NCI-H2107 treated with DMSO at 0.1 percent for 48 hours (cell line): ENCODE measurements around the gene PDE8A.
"Not testable (repeated sequence)": the region's sequence is repeated elsewhere in the genome, so short reads cannot be mapped to it uniquely, and the experiment has no call there.

ENCODE experiments used
- DNase-seq: peaks from one replicate; lab custom pipeline; 2025; ENCODE audit not compliant: unreplicated experiment; lab: John Stamatoyannopoulos, UW

The PDE8A gene

DNA sequence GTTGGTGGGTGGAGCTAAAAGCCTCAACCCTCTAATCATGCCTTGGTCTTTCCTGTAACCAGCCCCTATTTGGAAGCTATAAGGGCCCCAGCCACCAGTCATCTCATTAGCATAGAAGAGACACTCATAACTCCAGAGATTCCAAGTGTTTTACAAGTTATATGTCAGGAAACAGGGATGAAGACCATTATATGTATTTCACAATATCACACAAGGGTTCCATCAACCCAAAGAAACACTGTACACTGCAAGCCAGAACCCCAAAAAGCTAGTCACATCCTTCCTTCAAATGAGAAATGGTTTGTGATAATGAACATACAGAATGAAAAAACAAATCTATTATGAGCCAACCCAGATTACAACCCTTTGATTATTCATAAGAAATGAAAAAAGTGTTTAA lies 175.7 kb downstream of the PDE8A start:
- DNase-seq = no peak

- DNase-seq = no peak
Observed at GRCh38 chr15:85162237-85162636, 180.6 kb downstream of the PDE8A start.

GRCh38 chr15:85164841-85165466 lies 183.3 kb downstream of the PDE8A start:
- DNase-seq = no peak

DNA sequence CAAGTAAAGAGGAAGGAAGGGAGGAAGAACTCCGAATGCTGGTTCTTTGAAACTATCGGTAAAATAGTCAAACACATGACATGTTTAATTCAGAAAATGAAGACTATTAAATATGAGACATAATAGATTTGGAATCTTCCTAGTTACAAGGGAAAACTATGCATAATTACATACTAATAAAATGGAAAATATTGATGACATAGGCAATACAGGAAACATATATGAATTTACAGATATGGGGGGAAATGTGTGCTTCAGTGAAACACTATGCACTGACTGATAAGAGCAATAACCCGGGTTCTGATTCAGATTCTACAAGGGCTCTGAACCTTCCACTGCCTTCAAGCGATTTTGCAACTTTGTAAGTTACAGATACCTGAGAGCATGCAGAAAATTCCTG lies 185.9 kb downstream of the PDE8A start:
- no peak for DNase-seq

DNA sequence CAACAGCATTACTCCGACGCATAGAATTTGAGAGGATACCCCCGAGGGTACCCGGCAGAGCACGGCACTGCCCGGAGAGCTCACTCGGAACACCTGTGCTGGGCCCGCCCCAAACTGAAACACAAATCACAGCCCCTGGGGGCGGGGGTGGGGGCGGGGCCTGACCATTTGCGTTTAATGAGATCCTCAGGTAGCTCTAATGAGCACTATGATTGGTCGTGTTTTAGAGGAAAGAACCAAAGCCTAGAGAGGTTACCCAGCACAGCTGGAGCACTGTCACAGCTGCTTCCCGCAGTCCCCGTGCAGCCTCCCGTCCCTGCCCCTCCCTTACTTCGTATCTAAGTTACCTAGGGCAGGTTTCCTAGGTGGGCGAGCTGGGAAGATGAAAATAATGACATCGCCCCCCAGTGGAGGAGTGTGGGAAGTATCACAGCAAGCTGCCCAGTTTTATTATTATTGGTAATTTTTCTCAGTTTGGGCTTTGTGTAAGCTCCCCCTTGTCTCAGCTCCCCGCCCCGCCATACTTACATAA lies 187.1 kb downstream of the PDE8A start:
- DNase-seq = peak; percentile 47

DNA sequence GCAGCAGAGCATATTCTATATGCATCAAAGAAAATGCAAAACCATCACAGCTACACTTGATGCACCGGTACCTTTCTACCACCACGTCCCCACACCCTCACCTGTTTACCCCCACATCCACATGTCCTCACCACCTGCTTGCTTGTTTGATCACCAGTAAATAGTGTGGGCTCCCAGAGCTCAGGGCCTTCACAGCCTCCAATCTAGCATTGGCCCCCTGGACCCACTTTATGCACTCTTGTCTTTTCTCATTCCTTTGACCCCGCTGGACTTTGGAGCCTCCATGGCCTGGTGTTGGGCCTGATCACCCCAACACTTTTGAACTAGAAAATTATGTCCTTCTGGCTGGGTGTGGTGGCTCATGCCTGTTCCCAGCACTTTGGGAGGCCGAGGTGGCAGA lies 190.1 kb downstream of the PDE8A start:
- DNase-seq = no peak

- DNase-seq = no peak
Observed at GRCh38 chr15:85172846-85173490, 191.3 kb downstream of the PDE8A start.

- not testable (repeated sequence) for DNase-seq
Observed at GRCh38 chr15:85173630-85174029, 192.0 kb downstream of the PDE8A start.

DNA sequence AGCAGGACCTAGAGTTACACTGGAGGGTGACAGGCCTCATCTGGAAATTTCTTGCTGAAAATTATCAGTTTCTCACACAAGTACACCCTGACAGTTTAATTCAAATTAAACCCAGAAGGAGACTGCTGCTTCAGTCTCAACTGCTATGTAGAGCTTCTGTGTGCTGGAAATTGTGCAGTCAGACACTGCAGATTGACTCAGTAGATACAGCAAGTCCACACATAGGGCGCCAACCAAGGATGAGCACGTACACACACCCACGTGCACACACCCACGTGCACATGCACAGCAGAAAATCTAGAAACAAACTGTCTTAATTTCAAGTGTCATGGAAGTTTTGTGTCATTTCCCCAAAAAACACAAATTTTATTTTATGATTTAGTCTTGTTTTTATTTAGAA lies 192.9 kb downstream of the PDE8A start:
- no peak for DNase-seq

DNA sequence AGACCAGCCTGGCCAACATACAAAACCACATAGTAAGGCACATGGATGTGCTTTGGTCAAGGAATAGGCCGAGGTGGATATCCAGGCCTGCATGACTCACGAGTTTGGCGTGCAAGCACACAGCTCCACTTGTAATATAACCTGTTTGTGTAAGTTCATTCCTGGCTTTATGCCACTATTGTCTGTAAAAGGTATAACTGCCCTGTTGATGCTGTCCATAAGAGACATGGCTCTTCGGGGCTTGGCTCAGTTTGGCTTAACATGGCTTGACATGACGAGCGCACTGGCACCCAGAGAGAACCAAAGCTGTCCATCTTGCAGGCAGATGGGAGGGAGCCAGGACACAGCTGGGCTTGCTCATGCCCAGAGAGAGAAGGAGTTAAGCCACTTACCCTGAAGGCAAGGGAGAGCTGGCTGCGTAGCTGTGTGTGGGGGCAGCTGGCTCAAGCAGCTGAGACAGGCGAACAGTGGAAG lies 195.4 kb downstream of the PDE8A start:
- not testable (repeated sequence) for DNase-seq

DNA sequence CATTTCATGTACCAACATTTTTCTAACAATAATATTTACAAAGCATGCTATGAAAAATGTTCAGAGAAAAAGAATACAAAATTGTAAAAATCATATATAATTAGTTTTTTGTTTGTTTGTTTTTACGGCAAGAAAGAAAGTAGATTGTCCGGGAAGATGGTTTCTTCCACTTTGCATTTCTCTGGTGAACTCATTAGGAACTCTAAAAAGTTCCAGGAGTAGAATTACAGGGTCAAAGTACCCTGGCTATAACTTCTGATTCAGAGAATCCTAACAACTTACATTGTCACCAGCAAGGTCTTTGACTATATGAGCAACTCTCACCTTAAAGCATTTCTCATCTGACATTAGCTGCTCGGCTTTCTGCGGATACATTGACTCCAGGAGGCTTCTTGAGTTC lies 196.7 kb downstream of the PDE8A start:
- DNase-seq = no peak

DNA sequence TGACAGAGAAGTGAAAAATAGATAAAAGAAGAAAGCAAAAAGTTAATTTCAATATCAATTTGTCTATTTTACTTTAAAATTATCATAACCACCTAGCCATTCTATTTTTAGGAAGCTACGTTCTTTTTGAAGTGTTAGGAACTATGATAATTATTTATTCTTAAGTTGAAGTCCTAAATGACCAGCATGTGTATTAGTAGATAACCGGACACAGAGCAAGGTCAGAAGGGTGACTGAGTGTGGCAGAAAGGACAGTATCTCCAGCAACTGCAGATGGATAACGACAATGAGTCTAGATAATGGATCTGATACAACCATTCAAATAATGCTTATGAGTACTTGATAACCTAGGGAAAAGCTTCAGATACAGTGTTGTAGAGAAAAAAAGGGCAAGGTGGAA lies 198.0 kb downstream of the PDE8A start:
- DNase-seq = no peak

DNA sequence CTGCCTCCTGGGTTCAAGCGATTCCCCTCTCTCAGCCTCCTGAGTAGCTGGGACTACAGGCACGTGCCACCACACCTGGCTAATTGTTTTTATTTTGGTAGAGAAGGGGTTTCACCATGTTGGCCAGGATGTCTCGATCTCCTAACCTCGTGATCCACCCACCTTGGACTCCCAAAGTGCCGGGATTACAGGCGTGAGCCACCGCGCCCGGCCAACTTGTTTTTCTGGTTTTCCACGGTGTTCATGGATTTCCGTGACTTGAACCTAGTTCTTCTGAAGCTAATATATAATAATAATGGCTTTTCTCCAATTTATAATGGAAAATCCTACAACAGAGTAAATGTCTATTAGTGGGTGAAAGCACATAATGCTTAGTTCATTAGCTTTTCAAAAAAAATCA lies 203.7 kb downstream of the PDE8A start:
- not testable (repeated sequence) for DNase-seq

GRCh38 chr15:85188171-85188577 lies 206.5 kb downstream of the PDE8A start:
- not testable (repeated sequence) for DNase-seq
